IPS-15b (cell line): Measurements from ENCODE around the gene SMIM44.
A peak's percentile ranks its signal among the peaks of the same experiment; 100 is the strongest.

Source experiments
- H3K27me3 ChIP-seq: one replicate; pipeline ENCODE4 v1.6.1; 2013; ENCODE audit warnings: low read length; ENCODE audit not compliant: control insufficient read depth, insufficient read depth
- H3K36me3 ChIP-seq: one replicate; pipeline ENCODE4 v1.6.1; 2013; ENCODE audit warnings: low read length; ENCODE audit not compliant: control insufficient read depth, insufficient read depth
- H3K4me1 ChIP-seq: one replicate; pipeline ENCODE4 v1.6.1; 2013; ENCODE audit warnings: mild to moderate bottlenecking, low read length; ENCODE audit not compliant: control insufficient read depth, insufficient read depth
- H3K4me3 ChIP-seq: one replicate; pipeline ENCODE4 v1.5.1; 2013; ENCODE audit warnings: low read depth, low read length
- H3K9ac ChIP-seq: one replicate; pipeline ENCODE4 v1.6.1; 2013; ENCODE audit warnings: low read depth, mild to moderate bottlenecking, low read length
- H3K9me3 ChIP-seq: one replicate; pipeline ENCODE4 v1.6.1; 2013; ENCODE audit warnings: mild to moderate bottlenecking, low read length; ENCODE audit not compliant: control insufficient read depth, insufficient read depth

SMIM44 gene

DNA sequence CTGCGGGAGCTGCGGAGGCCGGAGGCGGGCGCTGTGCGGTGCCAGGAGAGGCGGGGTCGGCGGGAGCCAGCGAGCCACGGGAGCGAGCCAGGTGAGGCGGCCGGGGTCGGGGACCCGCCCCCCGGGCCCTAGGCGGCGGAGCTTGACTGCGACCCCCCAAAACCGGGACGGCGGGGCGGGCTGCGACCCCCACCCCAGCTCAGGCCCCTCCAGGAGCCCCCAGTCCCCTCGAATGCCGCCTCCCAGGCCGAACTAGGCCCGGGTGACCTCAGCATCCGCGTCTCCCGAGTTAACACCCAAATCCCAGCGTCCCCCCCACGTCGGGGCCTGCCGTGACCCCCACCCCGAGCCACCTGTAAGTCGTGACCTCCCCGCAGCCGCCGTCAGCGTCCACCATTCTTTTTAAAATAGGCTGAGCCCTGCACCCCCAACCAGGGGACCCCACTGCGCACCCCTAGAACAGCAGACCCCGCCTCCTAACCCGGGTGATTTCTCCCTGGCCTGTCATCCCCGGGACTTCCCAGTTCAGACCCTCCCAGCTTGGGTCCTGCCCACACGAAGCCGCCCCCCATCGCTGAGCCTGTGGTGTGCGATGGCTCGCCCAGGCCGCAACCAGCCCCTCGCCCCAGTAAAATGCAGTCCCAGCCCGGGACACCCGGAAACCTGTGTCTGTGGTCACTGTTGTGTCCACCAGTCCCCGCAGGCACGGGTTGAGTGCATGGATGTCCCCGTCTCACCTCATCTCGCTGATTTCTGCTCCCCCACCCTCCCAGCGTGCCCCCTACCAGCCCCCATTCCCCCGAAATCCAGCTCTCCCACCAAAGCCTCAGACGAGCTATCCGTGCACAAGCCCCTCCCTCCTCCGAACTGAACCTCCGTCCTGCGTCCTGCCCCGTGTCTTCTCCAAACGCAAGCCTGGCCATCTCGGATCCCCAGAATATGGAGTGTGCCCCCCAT, 23.4 kb upstream of the SMIM44 start:
- Histone ChIP-seq H3K27me3 (no peaks in the 10 kb centered on the region), H3K9ac (peak overlapping the region; percentile 37), H3K36me3 (peaks cover 6% of the 10 kb centered on the region), H3K9me3 (no peaks in the 10 kb centered on the region), H3K4me3 (peak overlapping the region; percentile 94), H3K4me1 (no peaks in the 10 kb centered on the region)

DNA sequence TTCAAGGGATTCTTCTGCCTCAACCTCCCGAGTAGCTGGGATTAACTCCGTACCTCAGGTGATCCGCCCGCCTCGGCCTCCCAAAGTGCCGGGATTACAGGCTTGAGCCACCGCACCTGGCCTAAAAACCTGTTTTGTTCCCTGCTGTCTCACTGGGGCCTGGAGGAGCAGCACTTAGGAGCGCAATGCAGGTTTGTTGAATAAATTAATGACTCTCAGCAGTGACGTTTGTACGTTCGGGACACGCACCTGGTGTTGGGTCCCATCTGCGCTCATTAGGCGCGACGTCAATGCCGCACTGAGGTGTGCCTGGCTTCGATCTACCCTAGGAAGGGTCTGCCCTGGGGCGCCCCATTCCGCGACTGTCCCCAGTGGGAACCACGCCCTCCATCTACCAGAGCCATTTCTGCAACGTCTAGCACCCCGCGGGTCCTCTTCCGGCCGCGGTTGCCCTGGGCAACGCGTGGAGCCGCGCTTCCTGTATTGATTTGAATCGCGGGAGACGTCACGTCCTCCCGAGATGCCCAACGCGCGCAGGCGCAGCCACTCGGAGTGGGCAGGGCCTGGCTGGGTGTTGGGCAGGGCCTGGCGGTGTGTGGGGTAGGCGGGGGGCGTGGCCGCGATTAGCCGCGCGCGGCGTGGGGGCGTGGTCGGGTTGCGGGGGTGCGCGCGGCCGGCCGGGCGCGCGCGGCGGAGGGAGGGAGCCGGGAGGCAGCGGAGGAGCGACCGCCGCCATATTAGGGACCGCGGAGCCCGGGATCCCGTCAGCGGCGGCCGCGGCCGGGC, 22.6 kb upstream of the SMIM44 start, which contains the start of gene FZR1:
TSS of gene FZR1 (plus strand) at position 714 of the 786 bp plus-strand sequence. CDS start 16,679 bp downstream, outside the sequence.
- Histone ChIP-seq H3K4me1 (peaks cover 2% of the 10 kb centered on the region), H3K9ac (peak within 1 kb of the TSS; percentile 79), H3K9me3 (no peaks in the 10 kb centered on the region)

DNA sequence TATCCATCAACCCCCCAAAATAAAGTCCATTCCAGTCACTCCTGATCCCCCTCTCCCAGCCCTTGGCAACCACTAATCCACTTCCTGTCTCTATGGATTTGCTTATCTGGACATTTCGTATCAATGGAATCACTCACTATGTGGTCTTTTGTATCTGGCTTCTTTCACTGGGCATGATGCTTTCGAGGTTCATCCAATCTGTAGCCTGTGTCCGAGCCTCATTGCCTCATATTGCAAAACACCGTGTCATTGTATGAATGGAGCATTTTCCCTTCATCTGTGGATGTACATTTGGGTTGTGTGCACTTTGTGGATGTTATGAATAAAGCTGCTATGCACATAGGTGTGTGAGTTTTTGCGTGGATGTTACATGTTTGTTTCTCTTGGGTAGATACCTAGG, 21.5 kb upstream of the SMIM44 start:
- Histone ChIP-seq H3K9ac (no peak overlapping the region), H3K9me3 (no peaks in the 10 kb centered on the region), H3K4me1 (peaks cover 2% of the 10 kb centered on the region), H3K36me3 (peaks cover 12% of the 10 kb centered on the region), H3K27me3 (no peaks in the 10 kb centered on the region), H3K4me3 (no peak overlapping the region)

More for the DNA sequence above, 22.6 kb upstream of the SMIM44 start, which contains the start of gene FZR1:
- H3K4me3 ChIP-seq = peak within 1 kb of the TSS; percentile 94
- peaks cover 6% of the 10 kb centered on the region for H3K36me3 ChIP-seq
- H3K27me3 ChIP-seq = no peaks in the 10 kb centered on the region

DNA sequence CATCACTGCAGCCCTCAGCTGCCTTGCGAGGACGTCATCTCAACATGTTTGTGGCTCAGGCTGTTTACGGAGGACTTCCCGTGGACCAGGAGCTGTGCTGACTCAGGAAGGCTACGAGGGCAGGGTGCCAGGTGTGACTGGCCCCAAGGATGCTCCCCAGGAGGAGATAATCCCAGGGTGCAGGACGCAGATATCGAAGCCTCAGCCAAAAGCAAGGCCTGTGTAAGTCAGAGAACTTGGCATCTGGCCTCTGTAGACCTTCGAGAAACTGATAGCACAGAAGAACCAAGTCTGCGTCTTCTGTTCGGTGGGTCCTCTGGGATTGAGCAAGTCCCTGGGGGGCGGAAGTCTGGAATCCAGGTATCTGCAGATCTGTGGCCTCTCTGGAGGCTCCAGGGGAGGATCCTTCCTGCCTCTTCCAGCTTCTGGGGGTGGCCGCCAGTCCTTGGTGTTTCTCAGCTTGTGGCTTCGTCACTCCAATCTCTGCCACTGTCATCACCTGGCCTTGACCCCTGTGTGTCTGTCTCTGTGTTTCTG, 19.9 kb upstream of the SMIM44 start:
- no peak overlapping the region for H3K9ac ChIP-seq
- no peaks in the 10 kb centered on the region for H3K27me3 ChIP-seq
- H3K9me3 ChIP-seq = no peaks in the 10 kb centered on the region
- H3K4me3 ChIP-seq = no peak overlapping the region
- peaks cover 8% of the 10 kb centered on the region for H3K36me3 ChIP-seq
- peaks cover 2% of the 10 kb centered on the region for H3K4me1 ChIP-seq

DNA sequence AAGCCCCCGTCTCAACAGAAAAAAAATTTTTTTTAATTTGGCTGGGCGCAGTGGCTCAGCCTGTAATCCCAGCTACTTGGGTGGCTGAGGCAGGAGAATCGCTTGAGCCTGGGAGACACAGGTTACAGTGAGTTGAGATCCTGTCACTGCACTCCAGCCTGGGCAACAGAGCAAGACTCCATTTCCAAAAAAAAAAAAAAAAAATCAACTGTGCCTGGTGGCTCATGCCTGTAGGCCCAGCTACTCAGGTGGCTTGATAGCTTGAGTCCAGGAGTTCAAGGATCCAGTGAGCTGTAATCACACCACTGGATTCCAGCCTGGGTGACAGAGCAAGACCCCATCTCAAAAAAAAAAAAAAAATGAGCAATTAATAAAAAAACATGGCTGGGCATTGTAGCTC, 18.5 kb upstream of the SMIM44 start:
- H3K36me3 ChIP-seq = peaks cover 12% of the 10 kb centered on the region
- no peak overlapping the region for H3K9ac ChIP-seq
- H3K27me3 ChIP-seq = no peaks in the 10 kb centered on the region
- H3K9me3 ChIP-seq = no peaks in the 10 kb centered on the region
- H3K4me3 ChIP-seq = no peak overlapping the region
- peaks cover 2% of the 10 kb centered on the region for H3K4me1 ChIP-seq

DNA sequence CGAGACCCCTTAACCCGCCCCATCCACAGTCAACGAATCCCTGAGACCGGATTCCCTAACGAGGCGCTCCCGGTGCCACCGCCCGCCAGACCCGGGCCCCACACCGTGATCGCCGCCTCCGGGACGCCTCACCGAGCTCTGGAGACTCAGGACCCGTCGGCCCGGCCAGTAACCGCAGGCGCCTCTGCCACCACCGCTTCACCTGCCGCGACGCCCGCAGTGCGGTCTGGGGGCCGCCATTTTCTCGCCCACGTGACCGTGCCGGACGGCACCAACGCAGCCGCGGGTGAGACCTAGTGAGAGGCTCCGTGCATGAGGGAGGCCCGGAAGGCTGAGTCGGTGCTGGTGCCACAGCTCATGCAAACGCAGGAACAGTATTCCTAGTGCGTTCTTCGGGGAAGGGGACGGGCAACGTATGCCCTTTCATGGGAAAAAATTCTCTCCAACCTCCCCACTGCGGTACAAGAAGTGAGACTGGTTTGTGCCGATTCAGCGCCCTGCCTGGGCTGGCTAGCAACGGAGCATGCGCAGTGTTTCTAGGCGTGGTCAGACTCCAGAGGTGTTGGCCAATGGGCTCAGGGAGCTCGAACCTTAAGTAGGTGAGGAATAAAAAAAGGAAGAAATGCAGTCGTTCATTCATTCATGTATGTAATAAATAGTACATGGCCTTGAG, 17.3 kb upstream of the SMIM44 start, which contains the start of gene DOHH:
TSS of gene DOHH (minus strand) at position 246 of the 673 bp plus-strand sequence. CDS start 3,860 bp downstream, outside the sequence.
- no peaks in the 10 kb centered on the region for H3K9me3 ChIP-seq
- H3K4me1 ChIP-seq = peaks cover 2% of the 10 kb centered on the region
- peak within 1 kb of the TSS; percentile 100 for H3K9ac ChIP-seq
- H3K27me3 ChIP-seq = no peaks in the 10 kb centered on the region
- peaks cover 21% of the 10 kb centered on the region for H3K36me3 ChIP-seq
- H3K4me3 ChIP-seq = peak within 1 kb of the TSS; percentile 98

DNA sequence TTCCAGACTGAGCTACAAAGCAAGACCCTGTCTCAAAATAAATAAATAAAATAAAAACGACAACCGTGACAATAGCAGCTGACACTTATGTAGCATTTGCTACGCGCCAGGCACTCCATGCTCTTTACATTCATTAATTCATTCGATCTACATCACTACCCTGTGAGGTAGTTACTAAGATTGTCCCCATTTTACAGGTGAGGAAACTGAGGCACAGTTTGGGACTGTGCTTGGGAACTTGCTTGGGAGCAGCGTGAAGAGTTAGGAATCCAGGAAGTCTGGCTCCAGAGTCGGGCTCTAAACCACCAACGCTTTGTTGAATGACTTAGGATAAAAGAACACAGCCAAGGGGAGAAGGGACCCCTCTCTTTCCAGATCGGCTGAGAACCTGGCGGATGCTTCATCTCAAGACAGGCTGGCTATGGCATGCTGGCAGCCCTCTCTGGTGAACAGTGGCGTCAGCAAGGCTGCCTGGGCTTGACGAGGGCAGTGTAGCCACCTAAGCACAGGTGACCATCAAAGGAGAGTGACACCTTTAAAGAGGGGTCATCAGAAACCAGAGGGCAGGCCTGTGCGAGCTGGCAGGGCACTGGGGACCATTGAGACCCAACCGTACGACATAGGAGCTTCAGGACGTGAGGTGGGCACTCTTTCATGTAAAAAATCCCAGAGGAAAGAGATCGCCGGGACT, 16.6 kb upstream of the SMIM44 start:
- Histone ChIP-seq H3K4me3 (peak overlapping the region; percentile 98), H3K27me3 (no peaks in the 10 kb centered on the region), H3K36me3 (peaks cover 24% of the 10 kb centered on the region), H3K4me1 (peaks cover 2% of the 10 kb centered on the region), H3K9me3 (no peaks in the 10 kb centered on the region), H3K9ac (peak overlapping the region; percentile 100)

DNA sequence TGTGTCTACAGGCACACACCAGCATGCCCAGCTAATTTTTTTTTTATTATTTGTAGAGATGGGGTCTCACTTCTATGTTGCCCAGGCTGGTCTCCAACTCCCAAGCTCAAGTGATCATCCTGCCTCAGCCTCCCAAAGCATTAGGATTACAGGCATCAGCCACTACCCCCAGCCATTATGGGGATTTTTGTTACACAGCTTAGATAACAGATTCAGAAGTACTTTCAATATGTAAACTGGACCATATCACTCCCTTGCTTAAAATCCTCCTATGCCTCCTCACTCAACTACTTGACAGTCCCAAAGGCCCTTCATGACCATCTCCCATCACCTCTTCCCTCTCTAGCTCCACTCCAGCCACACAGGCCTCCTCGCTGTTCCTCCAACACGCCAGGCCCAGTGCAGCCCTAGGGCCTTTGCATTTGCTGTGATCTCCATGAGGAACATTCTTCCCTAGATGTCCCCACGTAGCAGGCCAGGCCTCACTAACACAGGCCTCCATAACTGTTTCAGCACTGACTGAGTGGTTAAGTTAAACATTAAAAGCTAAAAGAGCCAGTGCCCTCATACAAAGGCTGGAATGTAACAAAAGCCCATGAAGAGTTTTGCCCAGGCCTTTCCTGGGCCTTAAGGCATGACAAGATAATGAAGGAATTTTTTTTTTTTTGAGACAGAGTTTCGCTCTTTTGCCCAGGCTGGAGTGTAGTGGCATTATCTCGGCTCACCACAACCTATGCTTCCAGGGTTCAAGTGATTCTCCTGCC, 14.7 kb upstream of the SMIM44 start:
- Histone ChIP-seq H3K4me3 (no peak overlapping the region), H3K9me3 (no peaks in the 10 kb centered on the region), H3K4me1 (peaks cover 2% of the 10 kb centered on the region), H3K27me3 (no peaks in the 10 kb centered on the region), H3K9ac (no peak overlapping the region), H3K36me3 (peaks cover 31% of the 10 kb centered on the region)

DNA sequence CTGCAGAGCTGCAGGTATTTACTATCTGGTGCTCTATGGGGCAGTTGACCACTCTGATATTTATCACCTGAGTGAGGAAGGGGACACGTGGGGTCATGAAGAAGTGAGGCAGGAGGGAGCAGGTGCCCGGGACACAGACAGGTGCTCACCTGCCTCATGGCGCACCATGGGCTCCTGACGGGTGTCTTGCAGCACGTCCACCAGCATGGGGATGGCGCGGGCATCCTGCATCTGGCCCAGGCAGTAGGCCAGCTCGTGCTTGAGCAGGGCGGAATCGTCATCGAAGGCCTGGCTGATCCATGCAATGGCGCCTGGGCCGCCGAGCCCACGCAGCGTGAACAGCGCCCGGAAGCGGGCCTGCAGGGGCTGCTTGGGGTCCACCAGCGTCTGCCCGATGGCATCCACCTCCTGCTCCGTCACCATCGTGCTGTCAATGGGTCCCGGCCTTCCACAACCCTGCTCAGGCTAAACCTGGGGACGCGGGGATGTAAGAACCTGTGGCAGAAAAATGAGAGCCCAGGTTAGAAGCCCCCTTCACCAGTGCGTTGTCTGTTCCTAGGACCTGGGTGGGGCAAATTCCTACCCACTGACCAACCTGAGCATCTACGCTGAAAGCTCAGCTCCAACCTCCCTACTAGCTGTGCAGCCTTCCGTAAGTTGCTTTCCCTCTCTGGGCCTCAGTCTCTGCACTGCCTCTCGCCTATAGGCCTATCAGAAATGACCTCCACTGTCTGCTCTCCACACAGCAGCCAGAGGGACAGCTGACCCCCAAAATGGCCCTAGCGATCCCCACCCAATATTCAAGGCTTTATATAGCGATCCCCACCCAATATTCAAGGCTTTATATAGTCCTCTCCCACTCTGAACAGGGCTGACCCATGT, 13.4 kb upstream of the SMIM44 start:
- H3K36me3 ChIP-seq = peaks cover 36% of the 10 kb centered on the region
- H3K4me3 ChIP-seq = no peak overlapping the region

More for the DNA sequence above, 13.4 kb upstream of the SMIM44 start:
- H3K9me3 ChIP-seq = no peaks in the 10 kb centered on the region
- H3K4me1 ChIP-seq = peaks cover 2% of the 10 kb centered on the region
- H3K9ac ChIP-seq = no peak overlapping the region
- no peaks in the 10 kb centered on the region for H3K27me3 ChIP-seq
